ENCODE measurements around the gene ASTN1.

The ASTN1 gene

GRCh38 chr1:177137814-177138213, 26.7 kb downstream of the ASTN1 start:
- Mint-ChIP-seq H3K4me1 (peaks cover 24% of the 10 kb centered on the region), H3K27ac (no peak overlapping the region), H3K9me3 (no peaks in the 10 kb centered on the region), H3K27me3 (ENCODE audit: low read depth, poor library complexity) (peaks cover 20% of the 10 kb centered on the region), H3K4me3 (no peak overlapping the region), H3K36me3 (ENCODE audit: low read depth) (no peaks in the 10 kb centered on the region)
- no peak for TF ChIP-seq CTCF (IDR thresholded peaks at IDR 0.05)
- DNase-seq, result no peak

- no peak overlapping the region for H3K27ac Mint-ChIP-seq
- no peak overlapping the region for H3K4me3 Mint-ChIP-seq
- no peaks in the 10 kb centered on the region for H3K9me3 Mint-ChIP-seq
- H3K4me1 Mint-ChIP-seq, result peaks cover 26% of the 10 kb centered on the region
- H3K27me3 Mint-ChIP-seq (ENCODE audit: low read depth, poor library complexity), result peaks cover 24% of the 10 kb centered on the region
- H3K36me3 Mint-ChIP-seq (ENCODE audit: low read depth), result no peaks in the 10 kb centered on the region
- TF ChIP-seq CTCF (IDR thresholded peaks at IDR 0.05), result no peak
- DNase-seq, result no peak
Observed at GRCh38 chr1:177135250-177135649, 29.3 kb downstream of the ASTN1 start.

GRCh38 chr1:177133977-177134538, 30.5 kb downstream of the ASTN1 start:
- Mint-ChIP-seq H3K27ac (no peak overlapping the region), H3K4me3 (no peak overlapping the region), H3K9me3 (no peaks in the 10 kb centered on the region), H3K36me3 (ENCODE audit: low read depth) (peaks cover 3% of the 10 kb centered on the region), H3K27me3 (ENCODE audit: low read depth, poor library complexity) (peaks cover 27% of the 10 kb centered on the region), H3K4me1 (peaks cover 33% of the 10 kb centered on the region)
- no peak for TF ChIP-seq CTCF (IDR thresholded peaks at IDR 0.05)
- DNase-seq, result no peak

GRCh38 chr1:177132141-177132540, 32.4 kb downstream of the ASTN1 start:
- H3K27ac Mint-ChIP-seq, result no peak overlapping the region
- no peak for TF ChIP-seq CTCF (IDR thresholded peaks at IDR 0.05)
- DNase-seq, result no peak
- no peak overlapping the region for H3K4me3 Mint-ChIP-seq
- peaks cover 11% of the 10 kb centered on the region for H3K36me3 Mint-ChIP-seq (ENCODE audit: low read depth)
- no peaks in the 10 kb centered on the region for H3K9me3 Mint-ChIP-seq
- peaks cover 28% of the 10 kb centered on the region for H3K4me1 Mint-ChIP-seq
- peaks cover 32% of the 10 kb centered on the region for H3K27me3 Mint-ChIP-seq (ENCODE audit: low read depth, poor library complexity)

GRCh38 chr1:177131723-177132122, 32.8 kb downstream of the ASTN1 start:
- H3K27ac Mint-ChIP-seq, result no peak overlapping the region
- H3K9me3 Mint-ChIP-seq, result no peaks in the 10 kb centered on the region
- no peak for TF ChIP-seq CTCF (IDR thresholded peaks at IDR 0.05)
- H3K27me3 Mint-ChIP-seq (ENCODE audit: low read depth, poor library complexity), result peaks cover 32% of the 10 kb centered on the region
- peaks cover 28% of the 10 kb centered on the region for H3K4me1 Mint-ChIP-seq
- H3K36me3 Mint-ChIP-seq (ENCODE audit: low read depth), result peaks cover 11% of the 10 kb centered on the region
- no peak overlapping the region for H3K4me3 Mint-ChIP-seq
- no peak for DNase-seq

GRCh38 chr1:177130451-177130945, 34.0 kb downstream of the ASTN1 start:
- DNase-seq, result no peak
- H3K36me3 Mint-ChIP-seq (ENCODE audit: low read depth), result peaks cover 11% of the 10 kb centered on the region
- TF ChIP-seq CTCF (IDR thresholded peaks at IDR 0.05), result no peak
- no peaks in the 10 kb centered on the region for H3K9me3 Mint-ChIP-seq
- H3K4me1 Mint-ChIP-seq, result peaks cover 34% of the 10 kb centered on the region
- H3K27me3 Mint-ChIP-seq (ENCODE audit: low read depth, poor library complexity), result peaks cover 29% of the 10 kb centered on the region
- H3K4me3 Mint-ChIP-seq, result no peak overlapping the region
- no peak overlapping the region for H3K27ac Mint-ChIP-seq

Data from nephron progenitor cell (in vitro differentiated cells).